NCI-H2227 (cell line): ENCODE data around the gene MXI1.
"Not testable (repeated sequence)": the region's sequence is repeated elsewhere in the genome, so short reads cannot be mapped to it uniquely, and the experiment has no call there.

Experiments used
- DNase-seq: peaks from one replicate; lab custom pipeline; 2025; ENCODE audit not compliant: unreplicated experiment; lab: John Stamatoyannopoulos, UW

Gene MXI1

DNA sequence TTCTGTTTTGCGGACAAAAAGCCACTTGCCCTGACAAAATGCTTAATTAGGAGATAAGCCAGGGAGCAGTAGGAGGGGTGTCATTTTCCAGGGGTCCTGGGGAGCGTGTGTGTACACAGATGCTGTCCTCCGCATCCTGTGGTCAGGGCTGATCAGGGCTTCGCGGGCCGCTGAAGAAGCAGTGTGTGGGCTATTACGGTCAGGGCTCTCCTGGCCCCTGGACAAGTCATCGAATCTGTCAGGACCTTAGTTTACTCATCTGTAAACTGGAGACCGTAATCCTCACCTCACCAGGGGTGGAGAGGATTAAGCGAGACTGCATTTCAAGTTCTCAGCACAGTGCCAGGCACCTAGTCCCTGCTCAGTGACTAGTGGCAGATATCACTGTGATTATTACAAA, 26.0 kb upstream of the MXI1 start:
- DNase-seq, result no peak

- no peak for DNase-seq
Measured at GRCh38 chr10:110181911-110182310, 25.5 kb upstream of the MXI1 start.

DNA sequence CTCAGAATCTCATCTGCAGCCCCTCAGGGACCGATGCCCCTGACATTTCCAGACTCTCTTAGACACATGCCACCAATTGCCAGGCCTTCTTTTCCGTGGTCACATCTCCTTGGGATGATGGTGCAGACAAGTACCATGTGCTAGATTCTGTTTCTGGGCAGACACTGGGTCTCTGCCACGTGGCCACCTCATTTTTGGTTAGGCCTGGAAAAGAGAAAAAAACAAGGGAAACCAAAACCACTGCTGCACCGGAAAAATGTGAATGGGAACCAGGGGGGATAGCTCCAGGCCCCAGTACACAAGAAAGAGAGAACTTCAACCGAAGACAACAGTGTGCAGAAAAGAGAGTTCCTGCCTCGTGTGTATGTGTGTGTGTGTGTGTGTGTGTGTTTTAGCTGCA, 23.0 kb upstream of the MXI1 start:
- DNase-seq, result no peak

GRCh38 chr10:110185646-110186182, 21.7 kb upstream of the MXI1 start:
- not testable (repeated sequence) for DNase-seq

DNA sequence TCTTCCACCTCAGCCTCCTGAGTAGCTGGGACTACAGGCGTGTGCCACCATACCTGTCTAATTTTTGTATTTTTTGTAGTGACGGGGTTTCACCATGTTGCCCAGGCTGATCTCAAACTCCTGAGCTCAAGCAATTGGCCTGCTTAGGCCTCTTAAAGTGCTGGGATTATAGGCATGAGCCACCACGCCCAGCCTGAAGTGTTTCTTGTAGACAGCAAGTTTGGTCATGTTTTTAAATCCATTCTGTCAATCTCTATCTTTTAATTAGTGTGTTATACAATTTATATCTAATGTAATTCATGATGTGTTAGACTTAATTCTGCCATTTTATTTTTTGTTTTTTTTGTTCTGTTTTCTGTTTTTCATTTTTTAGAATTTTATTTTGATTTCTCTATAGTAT, 17.2 kb upstream of the MXI1 start:
- DNase-seq, result no peak

DNA sequence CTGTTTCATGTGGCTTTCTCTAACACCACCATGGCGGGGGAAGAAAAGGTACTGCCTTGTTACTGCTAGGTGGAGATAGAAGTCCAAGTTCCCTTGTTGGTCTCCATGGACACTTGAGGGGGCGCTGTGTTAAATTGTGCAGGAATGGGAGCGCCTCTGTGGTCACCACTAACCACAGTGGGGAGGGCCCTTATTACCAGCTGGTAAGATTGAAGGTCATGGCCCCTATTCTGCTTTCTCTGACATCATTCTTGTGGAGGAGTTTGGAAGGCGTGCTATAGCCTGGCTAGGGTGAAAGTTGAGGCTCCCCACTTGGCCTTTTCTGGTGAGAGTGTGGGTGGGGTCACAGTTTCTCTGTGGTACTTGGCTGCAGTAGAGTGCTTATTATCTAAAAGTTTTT, 14.9 kb upstream of the MXI1 start:
- no peak for DNase-seq

DNA sequence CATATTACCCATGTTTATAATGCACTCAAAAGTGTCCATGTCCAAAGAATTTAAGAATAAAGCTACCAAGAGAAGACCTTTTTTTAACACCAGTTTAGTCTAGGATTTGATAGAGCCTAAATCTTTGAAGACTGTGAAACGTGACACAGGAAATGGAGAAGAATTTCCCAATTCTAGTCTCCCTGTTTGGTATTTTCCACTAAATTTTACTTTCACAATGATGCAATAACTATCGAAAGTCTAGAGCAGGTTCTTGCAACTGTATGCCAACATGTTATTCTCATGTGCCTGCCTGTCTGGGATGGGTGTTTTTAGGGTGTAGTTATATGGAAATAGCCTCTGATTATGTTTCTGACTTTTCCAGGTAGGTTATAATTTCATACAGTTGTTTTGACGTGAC, 6.9 kb upstream of the MXI1 start:
- no peak for DNase-seq

DNA sequence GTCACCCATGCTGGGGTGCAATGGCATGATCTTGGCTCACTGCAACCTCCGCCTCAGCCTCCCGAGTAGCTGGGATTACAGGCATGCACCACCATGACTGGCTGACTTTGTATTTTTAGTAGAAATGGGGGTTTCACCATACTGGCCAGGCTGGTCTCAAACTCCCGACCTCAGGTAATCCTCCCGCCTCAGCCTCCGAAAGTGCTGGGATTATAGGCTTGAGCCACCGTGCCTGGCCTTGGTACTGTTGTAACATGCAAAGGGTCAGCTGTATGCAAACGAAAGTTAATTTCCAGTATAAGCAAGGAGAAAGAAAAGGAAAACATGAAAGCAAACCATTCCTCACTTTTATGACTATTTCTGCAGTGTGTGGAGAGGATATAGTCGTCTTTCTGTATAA, 6.4 kb upstream of the MXI1 start:
- DNase-seq, result not testable (repeated sequence)

DNA sequence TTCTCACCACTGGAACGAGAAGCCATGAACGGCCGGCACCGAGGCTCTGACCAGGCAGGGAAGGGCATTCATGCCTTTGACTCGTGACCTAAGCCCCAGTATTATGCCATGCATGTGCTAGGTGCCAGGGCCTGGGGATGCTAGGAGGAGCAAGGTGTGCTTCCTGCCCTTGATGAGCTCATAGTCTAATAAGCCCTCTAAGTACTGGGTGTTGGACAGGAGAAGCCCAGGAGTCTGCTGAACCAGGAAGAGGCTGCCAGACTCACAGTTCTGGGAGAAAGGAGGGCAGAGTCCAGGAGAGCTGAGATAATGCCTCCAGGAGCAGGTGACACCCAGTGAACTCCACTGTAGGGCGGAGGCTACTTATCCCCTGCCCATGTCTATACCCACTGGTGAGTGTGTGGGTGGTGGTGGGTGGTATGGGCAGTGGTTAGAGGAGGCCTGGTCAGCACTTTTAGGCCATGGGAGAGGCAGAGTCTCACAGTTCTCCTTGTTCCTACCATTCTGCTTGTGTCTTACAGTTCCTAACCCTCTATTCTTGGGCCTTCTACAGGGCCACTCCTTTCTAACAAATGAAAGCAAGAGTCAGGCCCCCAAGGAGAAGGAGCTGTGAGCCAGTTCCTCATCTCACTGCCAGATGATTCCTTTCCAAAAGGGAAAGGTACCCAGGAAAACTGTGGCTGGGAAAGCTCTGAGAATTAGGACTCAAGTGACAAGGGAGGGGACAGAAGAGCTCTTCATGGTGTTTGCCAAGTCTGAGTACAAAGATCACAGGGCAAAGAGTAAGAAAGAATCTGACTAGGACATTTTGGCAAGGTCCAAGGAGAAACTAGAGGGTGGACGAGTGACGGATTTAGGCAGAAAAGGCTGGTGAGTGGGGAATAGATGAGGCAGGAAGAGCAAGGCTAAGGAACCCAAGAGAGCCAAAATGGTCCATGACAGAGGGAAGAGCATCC, 3.6 kb upstream of the MXI1 start:
- DNase-seq, result no peak

DNA sequence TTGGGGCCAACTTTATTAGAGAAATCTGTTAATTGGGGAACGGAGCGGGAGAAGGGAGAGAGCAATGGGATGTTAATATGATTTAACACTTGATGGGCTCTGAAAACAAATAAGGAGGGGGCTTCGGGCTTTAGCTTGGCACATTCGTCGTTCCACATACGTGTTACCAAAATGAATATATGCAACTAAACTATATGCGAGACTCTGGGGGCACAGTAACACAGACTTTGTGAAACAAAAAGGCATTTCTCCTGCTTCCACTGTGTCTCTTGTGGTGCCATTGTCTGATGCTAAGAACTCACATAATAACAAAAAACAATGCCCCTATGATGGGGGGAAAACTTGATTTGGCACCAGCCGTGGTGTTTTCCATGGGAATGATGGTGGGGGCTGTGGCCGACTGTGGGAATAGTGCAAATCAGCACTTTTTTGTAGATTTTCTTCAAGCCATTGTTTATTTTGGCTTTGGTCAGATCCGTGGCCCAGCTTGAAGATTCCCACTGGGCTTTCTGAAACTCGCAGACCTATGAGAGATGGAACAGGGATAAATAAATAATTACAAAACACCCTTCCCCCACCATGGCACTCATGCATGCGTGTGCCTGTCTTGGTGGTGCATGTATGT, 2.2 kb upstream of the MXI1 start:
- DNase-seq, result no peak

- peak; percentile 11 for DNase-seq
Measured at GRCh38 chr10:110207805-110208613, 604 bp downstream of the MXI1 start.

DNA sequence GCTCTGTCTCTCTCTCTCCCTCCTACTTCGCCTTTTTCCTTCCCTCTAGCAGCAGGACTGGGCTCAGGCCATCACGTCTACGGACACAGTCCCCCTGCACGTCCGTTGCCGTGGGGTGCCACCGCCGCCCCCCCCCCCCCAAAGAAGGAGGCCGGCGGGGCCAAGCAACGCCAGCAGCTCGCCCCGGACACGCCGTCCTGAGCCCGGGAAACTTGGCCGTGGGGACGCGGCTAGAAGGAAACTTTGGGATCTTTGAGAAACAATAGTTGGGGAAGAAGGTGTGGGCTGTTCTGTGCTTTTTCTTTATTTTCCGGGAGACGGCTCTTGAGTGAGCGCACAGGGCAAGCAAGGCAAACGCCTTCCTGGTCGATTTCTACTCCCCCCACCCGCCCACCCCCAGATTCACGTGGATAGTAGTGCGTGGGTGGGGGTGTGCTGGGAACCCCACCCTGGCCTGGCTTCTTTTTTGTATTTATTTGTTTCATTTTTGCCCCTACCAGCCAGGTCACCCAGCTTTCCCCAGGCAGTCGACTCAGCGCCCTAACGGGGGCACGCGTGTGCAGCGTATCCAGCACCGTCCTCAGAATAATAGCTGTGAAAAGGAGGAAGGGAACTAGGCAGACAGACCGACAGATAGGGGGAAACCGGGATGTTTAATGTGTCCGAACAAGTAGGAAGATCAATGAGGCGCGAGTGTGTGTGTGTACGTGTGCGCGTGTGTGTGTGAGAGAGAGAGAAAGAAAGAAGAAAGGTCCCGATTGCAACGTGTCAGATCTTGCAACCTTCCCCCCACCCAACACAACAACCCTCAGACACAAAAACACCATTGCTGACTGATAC, 1.4 kb downstream of the MXI1 start:
- DNase-seq, result no peak

- peak; percentile 49 for DNase-seq
Measured at GRCh38 chr10:110209454-110209925, 2.1 kb downstream of the MXI1 start.

GRCh38 chr10:110209926-110210673, 2.7 kb downstream of the MXI1 start:
- peak; percentile 49 for DNase-seq

DNA sequence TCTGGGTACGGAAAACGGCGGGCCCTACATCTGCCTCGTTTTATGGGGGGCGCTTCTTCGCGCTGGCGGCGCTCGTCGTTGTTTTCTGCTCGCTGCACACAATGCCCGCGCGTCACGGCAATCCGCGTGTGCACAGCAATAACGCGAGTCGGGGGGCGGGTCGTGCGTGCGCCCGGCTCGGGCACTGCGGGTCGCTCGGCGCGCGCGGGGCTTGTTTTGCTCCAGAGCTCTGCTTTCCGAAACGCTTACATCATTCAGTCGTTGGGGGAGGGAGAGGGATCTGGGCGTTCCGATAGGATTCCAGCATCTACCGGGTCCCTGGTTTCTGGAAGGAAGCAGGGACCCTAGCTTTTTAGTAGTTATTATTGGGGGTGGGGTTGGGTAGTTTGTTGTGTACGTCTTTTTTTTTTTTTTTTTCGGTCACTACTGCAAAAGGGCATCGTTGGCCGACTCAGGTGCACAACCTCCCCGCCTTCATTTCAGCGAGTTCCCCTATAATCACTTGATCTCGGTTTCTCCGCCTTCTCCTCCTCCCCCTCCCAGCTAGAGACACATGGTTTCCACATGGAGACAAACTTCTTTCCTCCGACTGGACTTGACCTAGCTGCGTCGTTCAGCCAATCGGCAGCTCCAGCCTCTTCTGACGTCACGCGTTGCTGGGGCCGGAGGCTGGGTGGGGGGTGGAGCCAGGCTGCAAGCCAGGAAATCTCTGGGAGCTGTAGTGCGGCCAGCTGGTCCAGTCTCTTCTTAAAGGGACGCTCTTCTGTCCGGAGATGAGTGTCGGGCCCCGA, 3.5 kb downstream of the MXI1 start:
- DNase-seq, result peak; percentile 94

- no peak for DNase-seq
Measured at GRCh38 chr10:110211465-110211843, 4.0 kb downstream of the MXI1 start.

DNA sequence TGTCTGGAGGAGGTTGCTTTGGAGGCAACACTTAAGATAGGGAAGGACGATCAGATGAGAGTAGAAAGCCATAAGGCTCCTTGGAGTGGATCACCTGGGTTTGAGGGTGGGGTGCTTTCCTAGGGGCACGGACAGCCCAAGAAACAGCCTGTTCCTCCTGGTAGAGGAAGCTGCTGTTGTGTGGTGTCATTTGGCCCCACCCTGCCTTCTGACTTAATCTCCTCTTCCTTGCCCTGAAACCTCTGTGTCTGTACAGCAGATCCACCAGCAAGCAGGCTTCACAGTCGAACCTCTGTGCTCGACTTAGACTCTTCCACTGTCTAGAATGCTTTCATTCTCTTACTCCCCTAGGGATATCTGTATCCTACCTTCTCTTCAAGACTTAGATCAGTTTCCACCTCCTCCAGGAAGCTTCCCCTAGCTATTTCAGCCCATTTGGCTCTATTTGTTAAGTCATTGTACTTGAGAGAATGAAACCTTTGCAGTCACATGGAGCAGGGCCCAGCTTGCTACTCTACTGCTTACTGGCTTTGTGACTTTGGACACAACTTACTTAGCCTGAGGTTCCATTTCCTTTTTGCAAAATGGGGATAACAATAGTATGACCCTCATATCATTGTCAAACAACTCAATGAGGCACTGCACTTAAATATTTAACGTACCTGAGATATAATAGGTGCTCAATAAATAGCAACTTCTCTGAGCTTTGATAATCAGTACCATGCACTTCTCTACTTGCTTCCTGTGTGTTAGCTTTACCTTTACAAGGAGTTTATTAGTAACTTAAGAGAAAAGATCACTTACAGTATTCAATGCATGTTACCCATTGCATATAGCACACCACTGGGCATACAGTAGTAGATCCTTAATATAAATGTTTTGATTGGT, 5.0 kb downstream of the MXI1 start:
- DNase-seq, result no peak

GRCh38 chr10:110214371-110214826, 7.0 kb downstream of the MXI1 start:
- DNase-seq, result no peak
